Activated CD8-positive, alpha-beta memory T cell treated with anti-CD3 and anti-CD28 coated beads, Interleukin-2, amount 50 U/mL, for 24 hours (primary cell): ENCODE measurements around the gene PTPN22.

ENCODE experiments used
- DNase-seq: peaks from one replicate; pipeline ENCODE4 v3.0.0-alpha.2; 2020; ENCODE audit errors: extremely low read depth

The PTPN22 gene

DNA sequence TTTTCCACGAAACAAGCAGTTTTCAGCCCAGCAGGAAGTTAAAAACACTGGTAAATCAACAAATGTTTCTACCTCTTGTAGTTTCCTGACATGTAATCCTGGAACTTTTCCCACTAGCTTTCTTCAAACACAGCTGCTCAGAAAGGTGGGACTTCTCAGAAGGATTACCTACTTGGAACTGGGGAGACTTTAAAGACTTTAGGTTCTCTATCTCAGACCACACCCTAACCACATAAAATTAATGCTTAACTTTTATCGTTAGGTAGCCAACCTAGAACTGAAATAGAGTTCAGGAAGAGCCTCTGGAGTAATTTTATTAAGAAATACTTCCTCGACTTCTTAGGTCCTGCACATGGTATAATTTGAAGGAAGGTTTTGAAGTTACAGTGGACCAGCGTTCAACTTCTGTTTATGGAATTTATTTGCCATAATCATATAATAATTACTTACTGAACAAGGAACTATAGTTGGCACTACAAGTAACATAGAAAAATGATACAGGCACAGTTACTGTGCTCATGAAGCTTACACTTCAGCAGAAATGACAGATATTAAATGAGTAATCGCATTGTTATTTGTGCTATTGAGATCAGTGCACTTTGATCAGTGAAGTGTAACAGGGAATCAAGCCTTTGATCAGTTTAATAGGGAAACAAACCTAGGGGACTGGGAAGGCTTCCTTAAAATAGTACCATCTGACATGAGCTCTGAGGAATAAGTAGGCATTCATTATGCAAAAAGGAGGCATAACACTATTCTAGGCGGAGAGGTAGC lies 16.1 kb upstream of the PTPN22 start, which contains the start of gene BCL2L15:
Gene BCL2L15, minus strand, starts transcription at position 180 of the 774 bp plus-strand sequence. CDS start 206 bp downstream, outside the sequence.
- DNase-seq, result no peak

DNA sequence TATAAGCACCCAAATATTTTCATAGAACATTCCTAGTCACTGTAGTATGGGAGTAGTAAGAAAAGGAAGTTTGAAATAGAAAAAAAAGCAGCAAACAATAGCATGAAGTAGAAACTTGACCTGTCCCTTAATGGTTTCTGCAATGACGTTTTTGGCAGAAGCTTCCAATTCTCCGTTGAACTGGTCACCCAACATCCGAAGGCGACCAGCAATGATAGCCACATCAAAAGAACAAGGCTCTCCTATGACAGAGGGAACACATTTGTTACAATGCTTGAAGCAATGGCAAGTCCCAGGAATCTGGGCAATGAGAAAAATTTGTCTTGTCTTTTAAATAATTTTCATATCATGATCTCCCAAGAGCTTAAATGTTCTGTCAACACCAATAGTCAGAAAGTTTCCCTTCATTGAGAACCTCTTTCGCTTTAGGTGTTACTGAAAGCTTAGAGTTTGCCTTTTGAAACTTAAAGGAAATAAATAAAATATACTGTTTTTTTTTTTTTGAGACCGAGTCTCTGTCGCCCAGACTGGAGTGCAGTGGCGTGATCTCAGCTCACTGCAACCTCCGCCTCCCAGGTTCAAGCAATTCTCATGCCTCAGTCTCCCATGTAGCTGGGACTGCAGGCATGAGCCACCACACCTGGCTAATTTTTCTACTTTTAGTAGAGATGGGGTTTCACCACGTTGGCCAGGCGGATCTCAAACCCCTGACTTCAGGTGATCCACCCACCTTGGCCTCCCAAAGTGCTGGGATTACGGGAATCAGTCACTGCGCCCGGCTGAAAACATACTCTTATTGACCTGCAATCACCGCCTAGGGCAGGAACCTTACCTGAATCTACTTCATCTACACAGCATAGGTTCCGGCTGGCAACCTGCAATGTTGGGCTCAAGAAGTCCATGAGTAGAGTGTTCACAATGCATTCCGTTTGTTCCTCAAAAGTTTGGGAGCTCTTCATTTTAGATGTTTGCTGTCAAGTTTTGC lies 15.2 kb upstream of the PTPN22 start:
- DNase-seq, result no peak

DNA sequence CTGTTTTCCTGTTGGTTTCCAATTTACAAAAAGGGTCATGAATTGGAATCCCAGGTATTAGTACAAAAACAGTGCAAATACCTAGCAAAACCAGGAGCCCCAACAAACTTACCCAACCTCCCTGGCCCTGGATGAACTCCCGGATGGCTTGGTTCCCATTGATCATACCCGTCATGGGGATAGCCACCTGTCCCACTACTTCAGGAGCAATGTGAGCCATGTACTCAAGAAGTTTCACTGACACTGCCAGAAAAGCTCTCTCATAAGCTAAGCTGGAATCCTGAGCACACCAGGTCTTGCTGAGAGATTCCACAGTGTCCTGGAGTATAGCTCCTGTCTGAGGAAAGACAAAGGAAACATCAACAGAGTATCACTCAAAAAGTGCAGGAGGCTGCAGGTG lies 10.1 kb upstream of the PTPN22 start:
- no peak for DNase-seq

DNA sequence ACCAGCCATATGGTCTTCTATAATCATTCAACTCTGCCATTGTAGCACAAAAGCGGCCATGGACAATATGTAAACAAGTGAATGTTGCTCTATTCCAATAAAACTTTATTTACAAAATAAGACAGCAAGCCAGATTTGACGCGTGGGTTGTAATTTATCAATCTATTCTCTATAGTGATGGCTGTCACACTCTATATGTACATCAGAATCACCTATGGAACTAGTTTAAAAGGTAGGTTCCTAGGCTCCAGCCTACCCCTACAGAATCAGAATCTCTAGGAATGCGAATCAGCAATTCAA lies 8.2 kb upstream of the PTPN22 start:
- DNase-seq, result no peak

DNA sequence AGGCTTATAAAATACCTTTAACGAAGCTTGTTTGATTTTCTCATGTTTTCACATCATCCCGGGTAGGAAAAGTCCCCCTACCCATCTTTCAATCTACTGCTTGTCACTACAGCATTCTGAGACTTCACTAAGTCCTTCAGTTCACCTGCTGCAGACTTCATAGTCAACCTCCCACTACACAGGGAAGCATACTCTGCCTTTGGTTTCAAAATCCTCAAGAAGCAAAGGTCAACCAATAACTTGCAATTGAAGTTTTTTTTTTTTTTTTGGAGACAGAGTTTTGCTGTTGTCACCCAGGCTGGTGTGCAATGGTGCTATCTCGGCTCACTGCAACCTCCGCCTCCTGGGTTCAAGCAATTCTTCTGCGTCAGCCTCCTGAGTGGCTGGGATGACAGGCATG lies 4.7 kb upstream of the PTPN22 start:
- no peak for DNase-seq

DNA sequence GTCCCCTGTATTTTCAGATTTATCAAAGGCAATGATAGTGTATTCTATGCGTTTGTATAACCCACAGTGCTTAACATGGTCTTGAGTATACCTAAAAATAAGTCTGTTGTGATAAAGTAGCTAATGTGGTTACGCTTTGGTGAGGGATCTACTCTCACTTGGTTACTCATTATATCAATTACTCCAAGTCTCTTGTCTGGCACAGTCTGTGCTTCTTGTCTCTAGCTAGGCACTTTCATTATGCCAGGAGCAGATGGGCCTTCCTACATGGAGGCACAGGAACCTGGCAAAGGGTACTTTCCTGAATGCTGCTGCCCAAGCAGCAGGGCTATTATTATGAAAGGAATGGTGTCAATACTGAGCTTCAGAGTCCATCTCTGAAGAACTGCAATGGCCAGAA lies 4.2 kb upstream of the PTPN22 start:
- no peak for DNase-seq

DNA sequence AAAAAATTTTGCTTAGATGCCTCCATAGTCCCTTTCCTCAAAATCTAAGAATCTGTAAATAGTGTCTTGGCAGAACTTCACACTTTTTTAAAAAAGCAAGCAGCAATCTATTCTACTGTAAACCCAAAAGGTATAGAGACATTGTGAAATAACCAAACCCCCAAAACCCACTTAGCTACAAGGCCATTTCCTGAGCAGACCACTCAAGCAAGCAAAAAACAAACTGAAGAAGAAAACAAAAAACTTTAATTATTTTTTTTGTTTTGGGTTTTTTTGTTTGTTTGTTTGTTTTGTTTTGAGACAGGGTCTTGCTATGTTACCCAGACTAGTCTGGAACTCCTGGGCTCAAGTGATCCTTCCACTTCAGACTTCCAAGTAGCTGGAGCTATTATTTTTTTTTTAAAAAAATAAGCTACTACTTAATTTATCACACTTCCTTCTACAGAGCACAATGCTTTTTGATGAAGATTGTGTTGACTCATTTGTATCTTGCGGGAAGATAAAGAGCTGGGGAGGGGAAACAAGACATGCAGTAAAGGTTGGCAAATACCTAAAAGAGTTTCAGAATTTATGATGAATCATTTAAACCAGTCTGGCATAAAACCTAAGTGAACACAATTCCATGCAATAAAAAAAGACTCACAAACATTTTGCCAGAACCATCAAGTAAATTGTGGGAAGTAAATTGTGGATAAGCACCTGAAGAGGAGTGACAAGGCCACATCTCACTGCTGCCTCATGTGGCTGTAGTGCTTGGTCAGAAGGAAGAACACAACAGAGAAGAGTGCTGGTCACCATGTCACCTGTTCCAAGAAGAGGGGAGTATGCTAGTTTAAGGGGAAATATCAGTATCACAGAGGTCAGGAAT lies 2.7 kb upstream of the PTPN22 start:
- no peak for DNase-seq

DNA sequence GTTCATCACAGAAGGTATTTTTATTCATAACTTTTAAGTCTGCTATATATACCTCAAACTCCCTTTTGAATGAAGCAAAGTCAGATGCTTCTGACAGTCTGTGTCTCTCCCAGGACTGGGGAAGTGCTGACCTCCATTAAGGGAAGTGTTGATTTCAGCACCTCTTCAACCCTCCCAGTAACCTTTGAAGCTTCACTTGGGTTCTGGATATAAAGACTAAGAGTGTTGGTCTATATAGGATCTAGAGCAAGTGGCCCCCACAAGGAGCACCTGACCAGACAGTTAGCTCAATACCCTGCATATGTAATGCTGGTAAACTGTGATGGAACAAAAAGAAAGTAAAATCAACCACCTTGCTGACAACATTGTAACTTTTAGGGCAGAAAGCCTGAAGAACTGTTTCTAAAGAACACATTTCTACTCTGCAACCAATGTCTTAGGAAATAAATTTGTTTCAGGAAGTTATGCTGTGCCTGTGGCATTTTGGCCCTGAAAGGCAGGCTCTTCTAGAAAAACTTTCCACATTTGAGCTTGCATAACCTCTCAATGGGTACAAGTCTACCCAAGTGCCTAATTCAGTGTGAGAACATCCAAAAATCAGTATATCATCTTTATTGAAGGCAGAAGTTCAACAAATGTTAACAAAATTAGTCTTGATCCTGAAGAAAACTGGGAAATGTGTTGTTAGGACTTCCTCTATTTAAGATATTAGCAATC lies 865 bp upstream of the PTPN22 start:
- DNase-seq, result no peak

DNA sequence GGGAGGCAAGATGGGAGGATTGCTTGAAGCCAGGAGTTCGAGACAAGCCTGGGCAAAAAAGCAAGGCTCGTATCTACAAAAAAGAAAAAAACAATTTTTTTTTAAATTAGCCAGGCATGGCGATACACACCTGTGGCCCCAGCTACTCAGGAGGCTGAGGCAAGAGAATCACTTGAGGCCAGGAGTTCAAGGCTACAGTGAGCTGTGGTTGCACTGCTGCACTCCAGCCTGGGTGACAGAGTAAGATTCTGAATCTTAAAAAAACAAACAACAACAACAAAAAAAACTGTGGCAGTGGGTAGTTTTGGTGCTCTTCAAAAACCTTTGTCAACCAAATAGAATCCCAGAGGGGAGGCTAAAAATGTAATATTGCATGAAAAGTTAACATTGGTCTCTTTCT lies 734 bp downstream of the PTPN22 start:
- no peak for DNase-seq

DNA sequence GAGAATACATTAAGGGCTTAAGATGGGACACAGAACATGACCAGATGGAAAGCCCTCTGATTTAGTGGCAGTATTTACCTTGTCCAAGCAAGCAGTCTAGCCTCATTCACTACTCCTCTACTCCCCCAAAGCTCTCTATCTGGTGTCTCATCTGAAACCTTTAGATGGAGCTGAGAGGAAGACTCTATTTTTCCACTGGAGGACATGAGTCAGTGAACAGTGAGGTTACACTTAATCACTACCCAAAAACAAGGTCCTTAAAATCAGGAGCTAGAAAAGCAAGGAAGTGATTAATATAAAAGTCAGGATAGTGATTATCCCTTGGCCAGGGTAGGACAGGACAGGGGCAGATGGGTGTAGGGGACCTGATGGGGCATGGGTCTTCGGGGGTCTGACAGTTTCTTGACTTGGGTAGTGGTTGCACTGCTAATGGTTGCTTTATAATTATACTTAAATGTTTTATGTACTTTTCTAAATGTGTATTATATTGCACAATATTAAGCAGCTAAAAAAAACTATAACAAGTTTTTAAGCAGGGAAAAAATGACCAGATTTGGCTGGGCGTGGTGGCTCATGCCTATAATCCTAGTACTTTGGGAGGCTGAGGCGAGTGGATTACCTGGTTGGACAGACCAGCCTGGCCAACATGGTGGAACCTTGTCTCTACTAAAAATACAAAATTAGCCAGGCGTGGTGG lies 3.0 kb downstream of the PTPN22 start:
- DNase-seq, result no peak

DNA sequence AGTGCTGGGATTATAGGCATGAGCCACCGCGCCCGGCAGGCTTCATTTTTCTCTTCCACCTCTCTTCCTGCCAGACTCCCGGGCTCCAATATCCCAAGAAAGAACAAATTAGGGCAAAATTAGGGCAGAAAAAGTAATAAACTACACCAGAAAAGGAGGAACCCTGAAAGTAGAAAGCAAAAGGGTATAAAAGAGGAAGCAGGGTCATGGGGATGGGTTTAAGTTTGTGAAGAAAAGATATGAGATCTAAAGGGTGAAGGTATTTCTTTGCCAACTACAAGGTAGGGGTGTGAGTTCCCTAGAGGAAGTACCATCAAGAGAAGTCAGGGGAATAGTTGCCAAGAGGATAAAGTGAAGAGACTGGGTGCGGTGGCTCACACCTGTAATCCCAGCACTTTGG lies 9.9 kb downstream of the PTPN22 start:
- DNase-seq, result no peak

DNA sequence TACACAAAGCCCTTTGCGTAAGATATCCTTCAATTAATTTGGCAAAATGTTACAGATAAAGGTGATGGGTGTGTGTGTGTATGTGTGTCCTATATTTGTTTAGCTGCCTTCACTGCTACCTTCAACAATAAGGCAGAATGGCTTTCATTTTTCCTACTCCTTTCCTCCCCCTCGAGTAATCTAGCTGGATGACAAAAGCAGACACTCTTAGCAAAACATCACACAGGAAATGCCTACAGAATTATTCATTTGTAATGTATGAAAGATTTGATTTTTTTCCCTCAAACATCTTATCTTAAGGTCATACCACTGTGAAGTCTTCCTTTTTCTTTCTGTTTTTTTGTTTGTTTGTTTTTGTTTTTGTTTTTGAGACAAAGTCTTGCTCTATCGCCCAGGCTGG lies 10.6 kb downstream of the PTPN22 start:
- no peak for DNase-seq

DNA sequence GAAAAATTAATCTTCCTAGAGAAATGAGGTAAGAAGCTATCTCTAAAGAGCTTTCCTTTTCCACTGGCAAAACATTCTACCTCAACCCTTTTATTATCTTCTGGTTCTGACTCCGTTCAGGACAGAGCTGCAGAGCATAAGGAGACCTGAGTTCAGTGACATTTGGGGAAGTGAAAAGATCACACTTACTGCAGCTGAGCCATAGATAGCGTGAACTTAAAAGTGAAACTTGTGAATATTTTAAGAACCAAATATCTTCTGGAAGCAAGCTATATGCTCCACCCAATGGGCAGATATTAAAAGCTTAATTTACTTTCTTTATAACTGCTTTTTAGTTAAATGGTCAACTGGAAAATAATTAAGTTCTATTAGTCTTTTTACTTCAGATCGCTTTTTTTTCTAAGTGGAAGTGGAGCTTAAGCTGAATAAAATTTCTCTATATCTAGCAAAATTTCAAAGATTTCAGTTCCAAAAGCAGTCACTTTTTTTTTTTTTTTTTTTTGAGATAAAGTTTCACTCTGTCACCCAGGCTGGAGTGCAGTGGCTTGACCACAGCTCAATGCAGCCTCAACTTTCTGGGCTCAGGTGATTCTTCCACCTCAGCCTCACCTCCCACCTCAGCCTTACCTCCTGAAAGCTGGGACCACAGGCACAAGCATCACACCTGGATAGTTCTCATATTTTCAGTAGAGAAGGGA lies 11.9 kb downstream of the PTPN22 start:
- DNase-seq, result no peak

DNA sequence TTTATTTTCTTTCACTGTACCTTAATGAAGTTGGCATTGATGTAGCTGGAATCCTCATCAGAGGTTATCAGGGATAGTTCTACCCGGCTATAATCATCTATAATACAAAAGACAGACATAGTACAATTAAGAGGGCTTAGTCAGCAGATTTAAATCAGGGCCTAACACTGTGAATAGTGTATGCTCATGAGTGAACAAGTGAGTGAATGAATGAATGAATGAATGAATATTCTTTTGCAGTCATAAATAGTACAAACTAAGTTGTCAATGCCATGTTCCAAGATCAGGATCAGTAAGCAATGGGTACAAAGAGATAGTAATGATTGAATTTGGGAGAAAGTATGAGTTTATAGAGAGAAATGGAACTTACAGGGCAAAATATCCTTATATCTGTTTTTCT lies 12.5 kb downstream of the PTPN22 start:
- no peak for DNase-seq

DNA sequence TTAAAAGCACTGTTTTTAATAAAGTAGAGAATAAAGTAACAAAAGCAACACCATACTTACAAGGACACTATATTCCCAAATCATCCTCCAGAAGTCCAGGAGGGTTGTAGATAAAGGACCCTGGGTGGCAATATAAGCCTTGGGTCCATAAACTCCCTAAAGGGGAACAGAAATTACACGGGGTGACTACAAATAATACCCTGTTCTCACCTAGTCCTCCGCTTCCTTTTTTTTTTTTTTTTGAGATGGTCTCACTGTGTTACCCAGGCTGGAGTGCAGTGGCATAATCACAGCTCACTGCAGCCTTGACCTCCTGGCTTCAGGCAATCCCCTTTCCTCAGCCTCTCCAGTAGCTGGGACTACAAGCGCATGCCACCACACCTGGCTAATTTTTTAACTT lies 13.1 kb downstream of the PTPN22 start:
- no peak for DNase-seq

DNA sequence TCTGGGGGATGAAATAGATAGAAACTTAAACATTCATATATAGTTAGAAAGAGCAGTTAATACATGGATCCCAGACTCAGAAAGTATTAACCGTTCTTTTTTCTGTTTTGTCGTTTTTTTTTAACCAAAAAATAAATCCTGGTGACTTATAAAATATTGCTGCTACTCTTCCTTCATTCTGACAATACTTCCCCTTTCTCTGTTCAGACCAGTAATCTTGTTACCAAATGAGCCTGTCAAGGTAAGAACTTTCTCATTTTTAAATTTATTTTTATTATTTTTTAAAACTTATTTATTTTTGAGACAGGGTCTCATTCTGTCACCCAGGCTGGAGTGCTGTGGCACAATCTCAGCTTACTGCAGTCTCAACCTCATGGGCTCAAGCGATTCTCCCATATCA lies 13.7 kb downstream of the PTPN22 start:
- no peak for DNase-seq

DNA sequence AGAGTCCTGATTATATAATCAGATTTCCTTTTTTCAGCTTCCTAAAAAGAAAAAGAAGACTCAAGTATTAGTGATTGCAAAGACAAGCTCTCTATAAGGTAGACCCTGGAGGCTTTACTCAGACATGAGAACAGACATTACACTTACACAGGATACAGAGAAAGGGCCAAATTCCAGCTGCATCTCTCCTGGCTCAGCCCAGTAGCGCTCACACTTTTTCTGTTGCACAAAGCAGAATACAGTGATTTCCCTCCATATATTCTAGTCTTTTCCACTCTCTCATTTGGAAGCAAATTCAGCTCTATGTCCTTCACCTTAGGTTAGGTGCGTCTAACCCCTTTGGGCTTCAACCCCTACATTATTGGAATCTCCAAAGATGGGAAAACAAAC lies 15.1 kb downstream of the PTPN22 start:
- DNase-seq, result no peak

DNA sequence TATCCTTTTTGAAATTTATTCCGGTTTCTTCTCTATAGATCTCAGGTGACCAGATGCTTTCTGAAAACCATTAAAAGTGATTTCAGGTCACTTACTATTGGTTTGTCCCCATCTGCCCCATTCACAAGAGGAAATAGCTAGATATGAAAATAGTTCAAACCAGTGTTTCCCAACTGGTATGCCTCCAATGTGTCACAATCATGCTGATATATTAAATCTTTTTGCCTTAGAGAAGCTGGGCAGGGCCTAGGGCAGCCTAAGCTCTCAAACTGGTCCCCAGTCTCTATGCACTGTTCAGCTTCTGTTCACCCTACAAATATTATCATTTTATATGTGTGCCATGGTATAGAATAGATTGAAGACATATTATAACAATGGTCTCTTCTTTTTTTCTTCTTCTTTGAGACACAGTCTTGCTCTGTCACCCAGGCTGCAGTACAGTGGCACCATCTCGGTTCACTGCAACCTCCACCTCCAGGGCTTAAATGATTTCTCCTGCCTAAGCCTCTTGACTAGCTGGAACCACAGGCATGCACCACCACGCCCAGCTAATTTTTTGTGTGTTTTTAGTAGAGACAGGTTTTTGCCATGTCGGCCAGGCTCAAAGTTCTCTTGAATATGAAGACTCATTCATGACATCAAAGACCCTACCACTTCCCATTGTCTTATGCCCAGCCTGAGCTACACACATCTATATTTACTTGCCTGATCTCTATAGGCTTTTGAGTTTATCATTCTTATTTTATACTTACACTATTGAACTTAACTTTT lies 15.7 kb downstream of the PTPN22 start:
- DNase-seq, result no peak

DNA sequence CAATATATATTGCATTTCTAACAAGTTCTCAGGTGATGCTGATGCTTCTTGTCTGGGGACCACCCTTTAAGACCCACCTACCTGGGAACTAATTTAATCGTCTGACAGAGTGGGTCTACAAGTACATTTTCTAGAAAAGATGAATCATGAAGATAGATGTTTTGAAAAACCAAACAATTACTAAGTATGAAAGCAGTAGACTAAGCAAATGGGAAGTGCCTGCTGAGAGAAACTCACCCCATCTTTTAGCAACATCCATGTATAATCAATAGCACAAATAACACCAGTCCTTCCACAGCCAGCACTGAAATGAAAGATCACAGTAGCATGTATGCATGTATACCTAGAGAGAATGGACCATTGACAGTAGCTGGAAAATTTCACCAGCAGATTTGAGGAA lies 17.3 kb downstream of the PTPN22 start:
- DNase-seq, result no peak
